NCI-H510A treated with DMSO at 0.1 percent for 48 hours (cell line): ENCODE data around the gene CAMTA1.

Source experiments
- DNase-seq: peaks from one replicate; lab custom pipeline; 2025; lab: John Stamatoyannopoulos, UW

The CAMTA1 gene

GRCh38 chr1:7455796-7456721 lies 670.8 kb downstream of the CAMTA1 start:
- peak; percentile 86 for DNase-seq

GRCh38 chr1:7456722-7457082 lies 671.4 kb downstream of the CAMTA1 start:
- peak; percentile 86 for DNase-seq

- DNase-seq = no peak
Measured at GRCh38 chr1:7457811-7458210, 672.6 kb downstream of the CAMTA1 start.

- DNase-seq = no peak
Measured at GRCh38 chr1:7458946-7459345, 673.7 kb downstream of the CAMTA1 start.

- DNase-seq = no peak
Measured at GRCh38 chr1:7459914-7460313, 674.7 kb downstream of the CAMTA1 start.

GRCh38 chr1:7460807-7461206 lies 675.6 kb downstream of the CAMTA1 start:
- DNase-seq = no peak

- no peak for DNase-seq
Measured at GRCh38 chr1:7462617-7463016, 677.4 kb downstream of the CAMTA1 start.

GRCh38 chr1:7463526-7463925 lies 678.3 kb downstream of the CAMTA1 start:
- no peak for DNase-seq

GRCh38 chr1:7464736-7465135 lies 679.5 kb downstream of the CAMTA1 start:
- DNase-seq = no peak

GRCh38 chr1:7467476-7468175 lies 682.4 kb downstream of the CAMTA1 start:
- DNase-seq = no peak

- no peak for DNase-seq
Measured at GRCh38 chr1:7468248-7468647, 683.0 kb downstream of the CAMTA1 start.

GRCh38 chr1:7469255-7469938 lies 684.1 kb downstream of the CAMTA1 start:
- no peak for DNase-seq

- DNase-seq = no peak
Measured at GRCh38 chr1:7470904-7471638, 685.8 kb downstream of the CAMTA1 start.

- no peak for DNase-seq
Measured at GRCh38 chr1:7471836-7472235, 686.6 kb downstream of the CAMTA1 start.

GRCh38 chr1:7473223-7474142 lies 688.2 kb downstream of the CAMTA1 start:
- no peak for DNase-seq

GRCh38 chr1:7474143-7474490 lies 688.9 kb downstream of the CAMTA1 start:
- DNase-seq = no peak

GRCh38 chr1:7474786-7475502 lies 689.7 kb downstream of the CAMTA1 start:
- DNase-seq = no peak

GRCh38 chr1:7475691-7476090 lies 690.4 kb downstream of the CAMTA1 start:
- no peak for DNase-seq

- DNase-seq = no peak
Measured at GRCh38 chr1:7476402-7476801, 691.1 kb downstream of the CAMTA1 start.

- DNase-seq = no peak
Measured at GRCh38 chr1:7476861-7477547, 691.8 kb downstream of the CAMTA1 start.
